Esophagus muscularis mucosa (tissue), 4 donors: ENCODE results near the gene OTOP3.
"Not testable (repeated sequence)": the region's sequence is repeated elsewhere in the genome, so short reads cannot be mapped to it uniquely, and the experiment has no call there.

Source experiments
- EP300 ChIP-seq: sonication (generic); formaldehyde crosslinking; IDR thresholded peaks from one replicate; pipeline ENCODE4 v1.6.1; 2017; ENCODE audit warnings: antibody characterized with exemption
- POLR2AphosphoS5 ChIP-seq, 2 donors: sonication (generic); formaldehyde crosslinking; IDR thresholded peaks; one replicate each; pipeline ENCODE4 v1.6.1; 2017; ENCODE audit warnings: antibody characterized with exemption in 2 of 2
- TF ChIP-seq, protein P1 (sequence below), 3 experiments: fragments of 200-600 bp in 2 of 3; fragments of 450-650 bp in 1 of 3; sonication (generic) in 2 of 3; IDR thresholded peaks; one replicate each; pipeline ENCODE4 v1.5.1; 2017 to 2019; ENCODE audit warnings: antibody characterized with exemption in 3 of 3, mild to moderate bottlenecking in 2 of 3, moderate library complexity in 1 of 3

DNA sequence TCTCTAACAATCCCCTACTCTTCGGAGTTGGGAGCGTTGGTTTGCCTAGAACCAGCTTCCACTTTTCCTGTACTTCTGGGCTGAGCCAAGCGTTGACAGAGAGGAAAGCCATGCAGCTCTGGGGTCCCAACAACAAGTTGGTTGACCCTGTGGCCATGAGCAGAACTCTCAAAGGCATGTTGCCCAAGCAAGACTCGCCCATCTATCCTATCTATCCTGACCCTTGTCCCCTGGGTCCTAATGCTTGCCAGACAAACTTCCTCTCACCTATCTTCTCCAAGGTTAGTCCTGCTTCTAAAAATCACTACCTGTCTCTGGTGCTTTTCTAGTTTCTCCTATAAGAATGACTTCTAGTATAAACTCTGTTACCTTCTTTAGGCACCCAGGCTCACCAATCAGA lies 26.6 kb upstream of the OTOP3 start:
- TF ChIP-seq, protein P1, sequence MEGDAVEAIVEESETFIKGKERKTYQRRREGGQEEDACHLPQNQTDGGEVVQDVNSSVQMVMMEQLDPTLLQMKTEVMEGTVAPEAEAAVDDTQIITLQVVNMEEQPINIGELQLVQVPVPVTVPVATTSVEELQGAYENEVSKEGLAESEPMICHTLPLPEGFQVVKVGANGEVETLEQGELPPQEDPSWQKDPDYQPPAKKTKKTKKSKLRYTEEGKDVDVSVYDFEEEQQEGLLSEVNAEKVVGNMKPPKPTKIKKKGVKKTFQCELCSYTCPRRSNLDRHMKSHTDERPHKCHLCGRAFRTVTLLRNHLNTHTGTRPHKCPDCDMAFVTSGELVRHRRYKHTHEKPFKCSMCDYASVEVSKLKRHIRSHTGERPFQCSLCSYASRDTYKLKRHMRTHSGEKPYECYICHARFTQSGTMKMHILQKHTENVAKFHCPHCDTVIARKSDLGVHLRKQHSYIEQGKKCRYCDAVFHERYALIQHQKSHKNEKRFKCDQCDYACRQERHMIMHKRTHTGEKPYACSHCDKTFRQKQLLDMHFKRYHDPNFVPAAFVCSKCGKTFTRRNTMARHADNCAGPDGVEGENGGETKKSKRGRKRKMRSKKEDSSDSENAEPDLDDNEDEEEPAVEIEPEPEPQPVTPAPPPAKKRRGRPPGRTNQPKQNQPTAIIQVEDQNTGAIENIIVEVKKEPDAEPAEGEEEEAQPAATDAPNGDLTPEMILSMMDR (IDR thresholded peaks at IDR 0.05) = not testable (repeated sequence)
- not testable (repeated sequence) for TF ChIP-seq POLR2AphosphoS5 (IDR thresholded peaks at IDR 0.05); EP300
